H9 (cell line): ENCODE results near the gene PMP22. TPM values are rescaled to one million over a fixed set of nuclear protein-coding genes. Genes with fewer than 3 reads are reported as not detected.

Experiments used
- DNase-seq: peaks from one replicate; pipeline ENCODE4 v3.0.0-alpha.2; 2017
- H2AFZ ChIP-seq: one replicate; pipeline ENCODE4 v1.6.1; 2013; ENCODE audit warnings: mild to moderate bottlenecking, low read length, control low read depth, moderate library complexity
- H2AK5ac ChIP-seq: 2 replicates; pipeline ENCODE4 v1.6.1; 2013; ENCODE audit warnings: low read length, control low read depth, mixed read lengths; ENCODE audit not compliant: insufficient read length
- H2BK120ac ChIP-seq: one replicate; pipeline ENCODE4 v1.6.1; 2013; ENCODE audit warnings: low read depth, mild to moderate bottlenecking, low read length, control low read depth, inconsistent platforms; ENCODE audit not compliant: poor library complexity, severe bottlenecking
- H2BK12ac ChIP-seq: 2 replicates; pipeline ENCODE4 v1.6.1; 2013; ENCODE audit warnings: low read length, control low read depth, mixed read lengths, low read depth; ENCODE audit not compliant: insufficient read length
- H2BK15ac ChIP-seq: 2 replicates; pipeline ENCODE4 v1.6.1; 2013; ENCODE audit warnings: low read depth, low read length, control low read depth
- H2BK20ac ChIP-seq: one replicate; pipeline ENCODE4 v1.6.1; 2013; ENCODE audit warnings: low read depth, mild to moderate bottlenecking, low read length, control low read depth, inconsistent platforms; ENCODE audit not compliant: poor library complexity, severe bottlenecking
- H2BK5ac ChIP-seq: 2 replicates; pipeline ENCODE4 v1.6.1; 2013; ENCODE audit warnings: low read length, control low read depth, mixed read lengths; ENCODE audit not compliant: insufficient read length
- H3K14ac ChIP-seq: 2 replicates; pipeline ENCODE4 v1.6.1; 2013; ENCODE audit warnings: low read length, control low read depth; ENCODE audit not compliant: insufficient read depth
- H3K18ac ChIP-seq: 2 replicates; pipeline ENCODE4 v1.6.1; 2013; ENCODE audit warnings: low read depth, mild to moderate bottlenecking, mixed read lengths, low read length, control low read depth; ENCODE audit not compliant: insufficient read length
- H3K23ac ChIP-seq: 2 replicates; pipeline ENCODE4 v1.6.1; 2013; ENCODE audit warnings: low read length, control low read depth, mixed read lengths, low read depth; ENCODE audit not compliant: insufficient read length
- H3K23me2 ChIP-seq: 2 replicates; pipeline ENCODE4 v1.6.1; 2013; ENCODE audit warnings: low read depth, mild to moderate bottlenecking, mixed read lengths, low read length, control low read depth; ENCODE audit not compliant: insufficient read length, poor library complexity, severe bottlenecking
- H3K27ac ChIP-seq: 2 replicates; pipeline ENCODE4 v1.5.1; 2013; ENCODE audit warnings: low read length, control low read depth, mixed read lengths, low read depth; ENCODE audit not compliant: insufficient read length
- H3K27me3 ChIP-seq: 2 replicates; pipeline ENCODE4 v1.6.1; 2013; ENCODE audit warnings: low read length, control low read depth, inconsistent platforms; ENCODE audit not compliant: insufficient read depth
- H3K4ac ChIP-seq: 2 replicates; pipeline ENCODE4 v1.6.1; 2013; ENCODE audit warnings: low read depth, mild to moderate bottlenecking, control low read depth, inconsistent platforms, low read length, moderate library complexity
- H3K4me1 ChIP-seq: 2 replicates; pipeline ENCODE4 v1.6.1; 2013; ENCODE audit warnings: low read length, control low read depth, inconsistent platforms; ENCODE audit not compliant: insufficient read depth
- H3K4me2 ChIP-seq: 2 replicates; pipeline ENCODE4 v1.6.1; 2013; ENCODE audit warnings: low read length, control low read depth, mixed read lengths; ENCODE audit not compliant: insufficient read length, insufficient read depth
- H3K56ac ChIP-seq: 2 replicates; pipeline ENCODE4 v1.6.1; 2013; ENCODE audit warnings: low read depth, mild to moderate bottlenecking, mixed read lengths, low read length, control low read depth; ENCODE audit not compliant: insufficient read length
- H3K79me1 ChIP-seq: 2 replicates; pipeline ENCODE4 v1.6.1; 2013; ENCODE audit warnings: low read depth, mild to moderate bottlenecking, moderate library complexity, low read length, control low read depth, inconsistent platforms; ENCODE audit not compliant: insufficient read depth, poor library complexity, severe bottlenecking
- H3K79me2 ChIP-seq: 2 replicates; pipeline ENCODE4 v1.6.1; 2013; ENCODE audit warnings: low read length, control low read depth, inconsistent platforms; ENCODE audit not compliant: insufficient read depth
- H3K9ac ChIP-seq: 2 replicates; pipeline ENCODE4 v1.6.1; 2013; ENCODE audit warnings: low read length, control low read depth, mixed read lengths; ENCODE audit not compliant: insufficient read length; ENCODE audit errors: extremely low read depth
- H3K9me3 ChIP-seq: one replicate; pipeline ENCODE4 v1.6.1; 2013; ENCODE audit warnings: low read depth, low read length, inconsistent platforms; ENCODE audit not compliant: control insufficient read depth
- H3T11ph ChIP-seq: one replicate; pipeline ENCODE4 v1.6.1; 2013; ENCODE audit warnings: mild to moderate bottlenecking, low read length, control low read depth, inconsistent platforms
- H4K20me1 ChIP-seq: one replicate; pipeline ENCODE4 v1.6.1; 2013; ENCODE audit not compliant: control insufficient read depth, insufficient read length, insufficient read depth
- H4K5ac ChIP-seq: 2 replicates; pipeline ENCODE4 v1.6.1; 2013; ENCODE audit warnings: low read depth, mild to moderate bottlenecking, mixed read lengths, low read length, control low read depth; ENCODE audit not compliant: insufficient read length
- H4K8ac ChIP-seq: replicated peaks from 2 replicates; pipeline ENCODE4 v1.6.1; 2013; ENCODE audit warnings: low read length, control low read depth, mixed read lengths, low read depth; ENCODE audit not compliant: insufficient read length
- H4K91ac ChIP-seq: 2 replicates; pipeline ENCODE4 v1.6.1; 2013; ENCODE audit warnings: low read depth, mild to moderate bottlenecking, moderate library complexity, mixed read lengths, low read length, control low read depth; ENCODE audit not compliant: insufficient read length
- H3K27ac Mint-ChIP-seq, 3 experiments: 2 replicates in 2 of 3; 3 replicates in 1 of 3; pipeline ENCODE4 v1.8.0; 2020 to 2021; ENCODE audit warnings: mixed read lengths in 3 of 3, mild to moderate bottlenecking in 1 of 3, moderate library complexity in 1 of 3
- H3K27me3 Mint-ChIP-seq: 2 replicates; pipeline ENCODE4 v1.8.0; 2021; ENCODE audit warnings: low read depth, mild to moderate bottlenecking, moderate library complexity, mixed read lengths
- H3K36me3 Mint-ChIP-seq, 3 experiments: 2 replicates in 2 of 3; 3 replicates in 1 of 3; pipeline ENCODE4 v1.8.0; 2020 to 2021; ENCODE audit warnings: low read depth in 3 of 3, mixed read lengths in 3 of 3; ENCODE audit not compliant: insufficient read depth in 1 of 3
- H3K4me1 Mint-ChIP-seq, 2 experiments: 2 replicates each; pipeline ENCODE4 v1.8.0; 2020; ENCODE audit warnings: mixed read lengths in 2 of 2
- H3K4me3 Mint-ChIP-seq, 2 experiments: 2 replicates in 1 of 2; 3 replicates in 1 of 2; pipeline ENCODE4 v1.8.0; 2020 to 2021; ENCODE audit warnings: mild to moderate bottlenecking in 2 of 2, mixed read lengths in 2 of 2, moderate library complexity in 1 of 2
- H3K9me3 Mint-ChIP-seq, 2 experiments: 2 replicates in 1 of 2; 3 replicates in 1 of 2; pipeline ENCODE4 v1.8.0; 2020; ENCODE audit warnings: mild to moderate bottlenecking in 2 of 2, mixed read lengths in 2 of 2, moderate library complexity in 1 of 2
- WGBS: extraction: QIAGEN DNeasy Blood & Tissue Kit; methylation state at CpG from one replicate; pipeline ENCODE4 v1.1.7; 2013; ENCODE audit warnings: missing lambda C conversion rate, low lambda C conversion rate, mixed read lengths; ENCODE audit not compliant: insufficient read length; ENCODE audit errors: extremely low coverage; 5-methylcytosine and 5-hydroxymethylcytosine counted together
- total RNA-seq: library from RNA; stranded (reverse); gene quantifications from 2 replicates; pipeline ENCODE4 v1.2.1, GENCODE V29; 2021
- TF ChIP-seq, protein P1 (sequence below): fragments of 200-600 bp; sonication (generic); conservative IDR thresholded peaks from 3 replicates; pipeline ENCODE4 v1.8.0; 2021; ENCODE audit warnings: antibody characterized with exemption, mild to moderate bottlenecking

The PMP22 gene
- total RNA-seq, 1 experiment from 2014 or later: 1.5 TPM

DNA sequence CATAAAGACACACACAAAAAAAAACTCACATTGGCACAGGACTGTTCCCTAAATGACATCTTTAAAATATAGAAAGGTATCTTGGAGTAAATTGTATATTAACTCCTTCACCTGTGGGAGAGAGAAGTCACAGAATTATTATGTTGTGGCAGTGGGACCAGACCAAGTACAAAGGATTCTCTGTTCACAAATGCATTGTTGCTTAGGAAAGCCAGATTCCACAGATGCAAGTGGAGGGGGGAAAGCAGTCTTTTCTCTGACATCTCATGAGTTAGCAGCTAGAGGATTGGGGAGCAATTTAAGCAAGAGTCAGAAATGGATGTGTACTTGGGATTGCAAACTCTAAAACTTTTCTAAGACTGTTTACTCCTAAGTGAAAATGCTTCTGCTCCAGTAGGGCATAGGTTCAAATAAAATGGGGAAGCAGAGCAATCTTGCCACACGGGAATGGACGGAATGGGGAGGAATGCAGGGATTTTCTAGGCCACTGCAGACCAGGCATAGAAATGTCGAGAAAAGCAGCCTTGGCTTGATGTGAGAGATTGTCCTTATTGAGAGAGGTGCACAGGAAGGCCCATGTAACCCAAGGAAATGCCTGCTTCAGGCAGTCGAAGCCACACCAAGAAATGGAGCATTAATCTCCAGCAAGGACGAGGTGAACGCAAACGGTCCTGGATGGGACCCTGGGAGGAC is 4.1 kb upstream of the PMP22 start:
- no CpG with 5 or more reads among the region's 7 CpGs for WGBS
- H3K4ac ChIP-seq: no peak overlapping the region
- H4K8ac ChIP-seq: no peak overlapping the region
- H2BK15ac ChIP-seq: no peak overlapping the region
- Mint-ChIP-seq H3K4me1 (peaks cover 3% of the 10 kb centered on the region in 2 experiments; a peak in 1 of 4 replicates), H3K4me3 (no peak overlapping the region), H3K27me3 (peaks cover 58% of the 10 kb centered on the region), H3K27ac (no peak overlapping the region), H3K9me3 (peaks cover 3 to 6% of the 10 kb centered on the region in 2 experiments; a peak in 4 of 5 replicates), H3K36me3 (no peaks in the 10 kb centered on the region; a peak in 1 of 7 replicates)
- H3T11ph ChIP-seq: no peak overlapping the region
- no peaks in the 10 kb centered on the region for H3K23me2 ChIP-seq
- H3K23ac ChIP-seq: no peak overlapping the region
- H3K14ac ChIP-seq: no peak overlapping the region
- H2BK120ac ChIP-seq: no peak overlapping the region
- H3K27ac ChIP-seq: no peak overlapping the region
- no peak overlapping the region for H3K18ac ChIP-seq
- H3K79me2 ChIP-seq: no peaks in the 10 kb centered on the region
- H4K20me1 ChIP-seq: no peaks in the 10 kb centered on the region
- no peak for DNase-seq
- no peaks in the 10 kb centered on the region; the same call in 1 of the 2 replicates for H3K27me3 ChIP-seq
- H2AFZ ChIP-seq: no peak overlapping the region
- no peak overlapping the region for H3K4me2 ChIP-seq
- no peak overlapping the region for H2BK5ac ChIP-seq
- no peak overlapping the region for H4K5ac ChIP-seq
- H3K9me3 ChIP-seq: no peaks in the 10 kb centered on the region
- no peak overlapping the region for H3K56ac ChIP-seq
- H3K79me1 ChIP-seq: no peaks in the 10 kb centered on the region
- H2BK20ac ChIP-seq: no peak overlapping the region
- H2BK12ac ChIP-seq: no peak overlapping the region
- H3K4me1 ChIP-seq: no peaks in the 10 kb centered on the region
- H2AK5ac ChIP-seq: no peak overlapping the region
- TF ChIP-seq, protein P1, sequence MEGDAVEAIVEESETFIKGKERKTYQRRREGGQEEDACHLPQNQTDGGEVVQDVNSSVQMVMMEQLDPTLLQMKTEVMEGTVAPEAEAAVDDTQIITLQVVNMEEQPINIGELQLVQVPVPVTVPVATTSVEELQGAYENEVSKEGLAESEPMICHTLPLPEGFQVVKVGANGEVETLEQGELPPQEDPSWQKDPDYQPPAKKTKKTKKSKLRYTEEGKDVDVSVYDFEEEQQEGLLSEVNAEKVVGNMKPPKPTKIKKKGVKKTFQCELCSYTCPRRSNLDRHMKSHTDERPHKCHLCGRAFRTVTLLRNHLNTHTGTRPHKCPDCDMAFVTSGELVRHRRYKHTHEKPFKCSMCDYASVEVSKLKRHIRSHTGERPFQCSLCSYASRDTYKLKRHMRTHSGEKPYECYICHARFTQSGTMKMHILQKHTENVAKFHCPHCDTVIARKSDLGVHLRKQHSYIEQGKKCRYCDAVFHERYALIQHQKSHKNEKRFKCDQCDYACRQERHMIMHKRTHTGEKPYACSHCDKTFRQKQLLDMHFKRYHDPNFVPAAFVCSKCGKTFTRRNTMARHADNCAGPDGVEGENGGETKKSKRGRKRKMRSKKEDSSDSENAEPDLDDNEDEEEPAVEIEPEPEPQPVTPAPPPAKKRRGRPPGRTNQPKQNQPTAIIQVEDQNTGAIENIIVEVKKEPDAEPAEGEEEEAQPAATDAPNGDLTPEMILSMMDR: no peak
- H4K91ac ChIP-seq: no peak overlapping the region
- no peak overlapping the region for H3K9ac ChIP-seq
